Activated CD4-positive, alpha-beta T cell treated with anti-CD3 and anti-CD28 coated beads, Interleukin-2, amount 50 U/mL, for 16 hours (primary cell): ENCODE results near the gene POU2F1.
A peak's percentile ranks its signal among the peaks of the same experiment; 100 is the strongest.

Source experiments
- DNase-seq: peaks from one replicate; pipeline ENCODE4 v3.0.0-alpha.2; 2020

POU2F1 gene

DNA sequence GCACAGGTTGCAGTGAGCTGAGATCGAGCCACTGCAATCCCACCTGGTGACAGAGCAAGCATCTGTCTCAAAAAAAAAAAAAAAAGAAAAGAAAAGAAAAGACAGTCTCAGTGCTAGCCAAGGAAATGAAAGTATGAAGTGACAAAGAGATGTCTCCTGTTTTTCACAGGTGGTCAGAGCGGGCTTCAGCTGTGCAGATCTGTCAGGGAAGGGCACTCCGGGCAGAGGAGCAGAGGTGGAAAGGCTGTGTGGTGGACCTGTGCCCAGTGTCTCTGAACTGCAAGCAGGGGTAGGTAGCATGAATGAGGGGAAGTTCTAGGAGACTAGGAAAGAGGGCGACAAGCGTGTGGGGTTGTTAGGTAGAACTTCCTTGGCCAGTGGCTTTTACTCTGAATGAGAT lies 230.2 kb downstream of the POU2F1 start:
- DNase-seq: no peak

DNA sequence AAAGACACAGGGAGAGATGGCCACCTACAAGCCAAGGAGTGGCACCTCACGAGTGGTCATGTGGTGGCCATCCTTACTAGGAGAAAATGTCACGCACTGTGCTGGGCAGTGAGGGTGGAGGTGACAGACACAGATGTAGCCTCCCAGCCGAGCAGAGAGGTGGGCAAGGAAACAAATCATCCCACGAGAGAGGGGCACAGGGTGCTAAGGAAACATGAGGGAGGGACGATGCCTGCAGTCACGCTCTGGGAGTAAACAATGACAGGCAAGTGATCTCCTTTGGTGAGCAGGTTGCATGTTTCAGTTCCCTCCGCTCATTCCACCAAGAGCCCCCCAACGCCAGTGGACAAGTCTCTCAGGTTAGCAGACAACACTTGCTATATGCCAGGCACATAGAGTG lies 231.8 kb downstream of the POU2F1 start:
- DNase-seq: no peak

DNA sequence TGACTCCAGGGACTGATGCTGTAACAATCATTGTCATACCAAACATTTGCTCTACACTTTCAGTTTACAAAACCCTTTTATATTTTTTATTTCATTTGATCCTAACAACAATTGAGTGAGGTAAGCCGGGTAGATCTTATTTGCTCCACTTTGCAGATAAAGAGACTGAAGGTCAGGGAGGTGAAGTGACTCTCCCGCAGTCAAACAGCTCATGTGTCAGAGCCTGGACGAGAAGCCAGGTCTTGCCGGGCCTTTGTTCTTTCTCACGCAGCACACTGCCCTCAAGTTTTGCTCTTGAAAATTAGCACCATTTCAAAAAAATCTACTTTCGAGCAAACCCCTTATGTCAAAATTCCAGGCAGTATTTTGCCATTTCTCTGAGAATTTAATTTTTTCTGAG lies 232.4 kb downstream of the POU2F1 start:
- no peak for DNase-seq

DNA sequence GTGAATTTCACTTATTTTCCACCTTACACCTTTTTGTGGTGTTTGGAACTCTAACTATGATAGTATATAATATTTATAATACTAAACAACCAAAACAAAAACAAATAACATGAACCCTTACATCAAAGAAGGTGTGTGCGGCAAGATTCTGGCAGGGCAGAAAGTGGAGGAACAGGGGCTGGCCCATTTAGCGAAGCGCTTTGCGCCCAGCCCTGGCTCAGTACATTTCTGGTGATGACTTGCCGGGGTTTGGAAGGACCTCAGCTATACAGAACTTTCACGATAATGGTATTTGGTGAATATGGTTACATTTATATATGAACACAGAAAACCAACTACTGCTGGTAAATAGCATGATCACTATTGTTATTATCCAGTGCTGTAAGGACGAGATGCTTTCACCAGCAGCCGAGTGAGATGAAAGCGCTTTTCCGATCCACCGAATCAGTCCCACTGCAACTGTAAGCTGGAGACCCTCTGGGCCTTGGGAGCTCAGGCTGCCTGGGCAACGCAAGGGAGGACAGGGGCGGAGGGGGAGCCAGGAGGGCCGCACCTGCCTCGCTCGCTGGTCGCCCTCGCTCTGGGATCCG lies 233.7 kb downstream of the POU2F1 start:
- DNase-seq: no peak

DNA sequence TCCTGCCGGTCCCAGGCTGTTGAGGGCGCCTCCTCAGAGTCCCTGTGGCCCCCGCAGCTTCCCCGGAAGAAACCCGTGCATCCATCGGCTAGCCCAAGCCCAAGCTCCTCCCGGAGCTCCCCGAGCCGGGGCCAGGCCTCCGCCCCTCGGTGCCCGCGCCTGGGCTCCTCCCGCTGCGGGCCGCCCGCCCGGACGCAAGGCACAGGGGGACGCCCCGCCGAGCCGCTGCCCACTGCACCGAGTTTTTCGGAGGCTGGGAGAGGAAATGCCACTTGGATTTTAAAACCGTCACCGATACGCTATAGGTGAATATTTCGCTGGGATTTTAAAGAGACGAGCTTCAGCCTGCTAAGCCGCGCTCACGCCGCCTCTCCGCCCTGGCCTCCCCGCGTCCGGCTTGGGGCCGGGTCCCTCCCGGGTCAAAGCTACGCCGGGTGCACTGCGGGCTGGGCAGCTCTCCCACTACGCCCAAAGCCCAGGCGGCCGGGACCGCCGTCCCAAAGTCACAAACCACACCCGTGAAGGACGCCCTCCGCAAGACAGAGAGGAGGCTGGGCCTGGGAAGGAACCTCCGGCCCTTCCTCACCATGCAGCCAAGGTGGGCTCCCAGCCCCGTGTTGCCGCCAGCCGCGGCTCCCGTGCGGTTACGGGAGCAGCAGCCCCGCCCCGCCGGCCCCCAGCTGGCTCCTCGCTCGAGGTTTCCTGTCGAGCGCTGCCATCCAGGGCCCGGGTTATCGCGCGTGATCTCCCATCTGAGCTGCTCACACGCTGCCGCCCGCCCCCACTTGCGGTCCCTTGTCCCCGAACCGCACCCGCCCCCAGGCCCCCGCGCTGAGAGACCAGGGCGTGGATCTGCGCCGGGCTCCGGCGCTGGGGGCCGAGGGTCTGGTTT lies 234.5 kb downstream of the POU2F1 start:
- DNase-seq: peak; percentile 81

DNA sequence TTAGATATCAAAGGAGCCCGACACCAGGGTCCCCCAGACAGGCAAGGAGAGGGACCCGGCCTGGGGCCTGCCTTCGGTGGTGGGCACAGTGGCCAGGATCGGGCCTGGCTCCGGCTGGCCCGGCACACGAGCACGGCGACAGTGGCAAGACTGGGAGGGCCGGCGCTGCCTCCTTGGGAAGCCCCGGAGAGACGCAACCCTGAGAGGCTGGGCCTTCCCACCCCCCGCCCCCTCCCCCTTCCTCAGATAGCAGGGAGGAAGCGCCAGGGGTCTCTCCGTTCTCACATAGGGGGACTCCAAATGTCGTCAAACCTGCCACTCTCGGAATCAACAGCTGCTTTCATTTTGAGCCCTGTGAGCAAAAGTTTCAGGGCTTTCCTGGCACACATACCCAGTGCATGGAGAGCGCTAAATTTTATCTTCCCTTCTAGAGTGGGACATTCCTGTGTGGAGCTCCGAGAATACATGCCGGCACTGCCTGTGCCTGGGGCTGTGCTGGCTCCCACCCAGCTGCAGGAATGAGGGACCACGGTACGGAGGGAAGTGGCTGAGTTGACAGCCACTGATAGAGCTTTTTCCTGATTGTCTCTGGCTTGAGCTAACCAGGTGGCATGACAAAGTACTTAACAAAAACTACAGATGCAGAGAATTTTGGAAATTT lies 235.2 kb downstream of the POU2F1 start:
- peak; percentile 69 for DNase-seq

DNA sequence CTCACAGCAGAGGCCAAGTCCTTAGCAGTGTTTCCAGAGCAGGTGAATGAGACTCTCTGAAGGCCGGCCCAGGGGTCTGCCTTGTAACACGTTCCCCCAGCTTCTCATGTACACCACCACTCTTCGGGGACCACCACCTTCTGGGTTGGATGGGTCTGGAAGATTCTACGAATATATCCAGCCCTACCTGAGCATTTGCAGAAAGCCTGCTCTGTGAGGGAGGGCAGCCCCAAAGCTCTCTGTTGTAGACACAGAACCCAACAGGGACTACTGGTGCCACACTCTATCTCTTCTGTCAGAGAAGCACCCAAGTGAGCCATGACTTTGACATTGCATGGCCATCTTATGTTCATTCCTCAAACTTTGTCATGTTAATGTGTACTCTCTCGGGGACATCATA lies 235.8 kb downstream of the POU2F1 start:
- no peak for DNase-seq

DNA sequence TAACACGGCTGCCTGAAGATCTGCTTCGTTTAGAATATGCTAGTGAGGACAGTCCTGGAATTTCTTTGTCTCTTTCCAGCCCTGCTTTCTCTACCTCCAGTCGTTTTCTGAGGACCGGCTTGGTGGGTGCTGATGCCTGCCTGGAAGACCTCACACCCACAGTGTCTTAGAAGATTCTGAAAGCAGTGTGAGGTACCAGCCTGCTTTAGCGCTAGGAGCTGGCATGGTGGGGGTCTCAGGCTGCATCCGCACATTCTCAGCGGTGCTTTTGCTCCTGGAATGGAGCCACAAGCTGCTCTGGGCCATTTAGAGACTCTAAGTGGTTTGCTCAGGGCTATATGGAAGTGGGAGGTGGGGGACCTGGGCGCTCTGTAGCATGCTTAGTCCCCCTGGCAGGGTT lies 236.2 kb downstream of the POU2F1 start:
- DNase-seq: no peak

DNA sequence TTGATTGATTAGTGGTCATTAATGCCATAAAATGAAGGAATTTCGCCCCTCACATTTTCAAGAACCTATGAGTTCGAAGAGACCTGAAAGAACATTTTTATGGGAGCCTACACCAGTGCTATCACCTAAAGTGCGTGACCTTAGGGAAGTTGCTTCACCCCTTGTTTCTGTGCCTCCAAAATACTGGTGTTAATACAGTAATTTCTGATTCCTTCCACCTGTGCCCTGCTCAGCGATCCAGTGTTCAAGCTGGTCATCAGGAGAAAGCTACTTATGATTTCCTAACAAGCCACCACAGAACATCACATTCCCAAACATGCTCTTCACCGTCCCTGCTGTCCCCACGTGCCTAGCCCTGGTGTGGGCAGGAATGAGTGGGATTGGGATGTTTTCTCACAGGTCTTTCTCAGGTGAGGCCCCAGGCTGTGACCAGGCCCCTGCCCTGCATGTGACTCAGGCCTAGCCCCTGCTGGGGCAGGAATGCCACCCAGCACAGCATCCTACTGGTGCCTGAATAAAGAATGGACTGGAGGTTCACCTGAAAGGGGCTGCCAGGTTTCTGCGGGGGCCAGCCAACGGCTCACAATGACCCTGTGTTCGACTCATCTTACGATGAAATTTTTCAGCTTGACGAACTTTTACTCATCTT lies 237.4 kb downstream of the POU2F1 start:
- DNase-seq: no peak

DNA sequence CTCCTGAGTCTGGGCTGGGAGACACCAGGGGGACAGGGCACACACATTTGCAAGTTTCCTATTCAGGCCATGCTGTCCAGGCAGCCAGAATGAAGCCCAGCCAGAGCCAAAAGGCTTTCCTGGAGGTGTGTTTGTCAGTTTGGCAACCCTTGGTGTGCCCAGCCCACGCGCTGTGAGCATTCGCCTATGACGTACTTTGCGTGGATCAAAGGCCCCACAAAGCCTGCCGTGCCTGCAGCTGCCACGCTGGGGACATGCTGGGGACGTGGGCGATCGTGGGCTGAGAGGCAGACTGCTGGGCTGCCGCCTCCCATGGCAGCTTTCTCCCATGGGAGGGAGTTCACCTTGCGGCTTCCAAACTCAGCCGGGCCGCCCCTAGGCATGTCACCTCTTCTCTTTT lies 240.2 kb downstream of the POU2F1 start:
- no peak for DNase-seq

DNA sequence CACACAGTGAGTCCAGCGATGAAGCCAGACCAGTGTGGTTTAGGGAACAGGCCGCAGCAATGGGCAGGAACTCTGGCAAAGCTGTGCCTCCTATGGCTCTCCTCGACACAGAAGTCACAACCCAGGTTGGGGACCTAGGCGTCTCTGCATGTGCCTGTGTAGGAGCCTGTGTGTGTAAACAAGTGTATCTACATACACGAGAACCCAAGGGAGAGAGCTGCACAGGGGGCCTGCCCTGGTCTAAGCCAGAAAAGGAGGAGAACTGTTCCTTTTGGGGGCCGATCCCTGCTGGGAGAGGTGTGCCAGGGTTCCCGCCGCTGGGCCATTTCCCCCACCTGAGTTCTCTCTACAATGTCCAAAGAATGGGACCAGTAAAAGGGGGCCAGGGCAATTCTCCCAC lies 241.7 kb downstream of the POU2F1 start:
- DNase-seq: no peak

DNA sequence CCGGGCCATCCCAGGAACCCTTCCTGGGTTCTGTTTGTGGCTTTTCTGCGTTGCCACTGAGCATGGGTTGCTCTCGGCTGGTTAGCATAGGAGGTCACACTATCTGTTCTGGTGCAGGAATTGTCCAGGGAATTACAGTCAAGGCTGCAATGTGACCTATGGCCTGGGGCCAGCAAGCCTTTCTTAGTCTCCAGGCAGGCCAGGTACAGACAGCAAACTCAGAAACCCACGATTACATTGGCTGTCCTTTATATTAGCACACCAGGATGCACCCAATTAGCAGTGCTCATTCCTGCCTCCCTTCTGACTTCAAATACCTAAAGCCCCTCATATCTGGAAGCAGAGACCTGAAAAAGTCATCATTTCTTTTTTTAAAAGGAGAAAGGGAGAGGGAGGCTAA lies 242.4 kb downstream of the POU2F1 start:
- no peak for DNase-seq

DNA sequence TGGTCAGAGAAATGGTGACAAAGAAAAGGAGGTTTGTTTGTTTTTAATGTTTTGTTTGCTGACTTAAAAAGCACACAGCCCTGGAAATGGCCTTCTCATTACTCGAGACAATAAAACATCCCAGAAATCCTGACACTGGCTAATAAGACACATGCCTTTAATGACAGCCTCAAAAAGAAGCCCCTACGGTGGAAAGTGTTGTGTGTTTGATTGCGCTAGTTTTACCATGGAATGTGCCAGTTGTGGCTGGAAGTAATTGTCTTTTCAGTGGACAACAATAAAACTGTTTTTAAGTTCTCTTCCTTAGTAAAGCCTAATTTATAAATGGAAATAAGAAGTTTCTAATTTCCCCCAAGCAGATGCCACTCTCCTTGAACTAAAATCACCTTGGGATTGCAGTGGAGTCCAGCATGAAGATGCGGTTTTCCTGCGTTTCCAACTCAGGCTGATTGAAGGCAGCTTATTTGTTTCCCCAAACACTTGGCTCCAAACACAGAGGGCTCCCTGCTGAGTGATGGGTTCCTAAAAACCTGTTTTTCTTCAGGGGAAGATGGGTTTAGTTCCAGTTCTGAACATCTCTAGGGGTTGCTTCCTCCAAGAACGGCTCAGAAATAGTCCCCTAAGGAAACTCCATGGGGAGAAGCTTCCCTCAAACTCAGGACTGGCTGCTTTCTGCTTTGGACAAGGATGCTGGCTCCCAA lies 243.3 kb downstream of the POU2F1 start:
- DNase-seq: no peak

DNA sequence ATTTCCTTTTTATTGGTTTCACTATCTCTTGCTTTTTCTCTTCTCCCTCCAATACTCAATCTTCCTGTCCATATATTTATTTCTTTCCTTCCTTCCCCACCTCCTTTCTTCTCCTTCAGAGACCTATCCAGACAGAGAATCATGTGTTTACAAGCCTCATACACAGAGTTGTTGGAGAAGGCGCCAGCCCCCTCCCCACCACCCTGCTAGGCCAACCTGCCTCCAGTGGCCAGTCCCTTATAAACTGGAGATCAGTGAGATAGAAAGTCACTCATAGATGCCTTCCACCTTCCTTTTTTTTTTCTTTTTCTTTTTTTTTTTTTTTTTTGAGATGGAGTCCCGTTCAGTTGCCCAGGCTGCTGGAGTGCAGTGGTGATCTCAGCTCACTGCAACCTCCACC lies 244.3 kb downstream of the POU2F1 start:
- no peak for DNase-seq

DNA sequence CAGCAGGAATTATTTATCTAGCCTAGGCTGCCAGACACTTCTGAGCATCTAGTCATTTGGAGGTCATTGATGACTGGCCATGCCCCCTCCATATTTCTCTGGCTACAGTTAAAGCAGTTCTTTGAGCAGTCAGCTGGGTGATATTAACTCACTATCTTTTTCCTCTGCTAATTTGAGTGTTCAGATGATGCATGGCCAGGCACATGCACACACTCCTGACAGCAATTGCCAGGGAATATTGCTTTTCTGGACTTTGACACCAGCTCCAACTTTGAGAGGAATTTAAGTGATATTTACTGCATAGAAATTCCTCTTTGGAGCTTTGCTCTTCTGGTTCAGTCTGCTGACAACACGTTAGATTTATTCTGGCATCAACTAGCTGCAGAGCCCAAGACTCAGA lies 245.1 kb downstream of the POU2F1 start:
- no peak for DNase-seq

DNA sequence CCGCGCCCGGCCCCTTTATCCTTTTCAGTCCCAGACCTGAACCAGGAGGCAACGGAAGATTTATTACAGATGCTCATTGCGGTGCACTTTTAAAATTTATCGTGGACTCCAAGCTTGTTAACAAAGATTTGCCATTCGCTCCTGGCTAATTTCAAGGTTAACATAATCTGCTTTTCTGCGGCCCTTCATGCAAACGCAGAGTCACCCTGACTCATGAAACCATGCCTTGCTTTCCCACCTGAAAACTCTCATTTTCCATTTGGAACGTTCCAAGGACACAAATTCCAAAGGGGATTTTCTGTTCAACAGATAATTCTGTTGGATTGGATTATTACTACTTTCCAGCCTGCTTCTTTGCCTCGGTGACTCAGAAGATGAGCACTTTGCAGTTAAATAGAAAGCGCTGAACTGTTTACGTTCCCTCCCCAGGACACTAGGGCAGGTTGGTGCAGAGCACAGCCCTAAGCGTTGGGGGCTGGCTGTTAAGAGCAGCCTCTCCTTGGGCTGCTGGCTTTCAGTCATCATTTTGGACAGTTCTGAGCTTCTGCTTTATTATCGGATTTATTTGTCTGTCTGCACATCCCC lies 246.5 kb downstream of the POU2F1 start:
- no peak for DNase-seq

DNA sequence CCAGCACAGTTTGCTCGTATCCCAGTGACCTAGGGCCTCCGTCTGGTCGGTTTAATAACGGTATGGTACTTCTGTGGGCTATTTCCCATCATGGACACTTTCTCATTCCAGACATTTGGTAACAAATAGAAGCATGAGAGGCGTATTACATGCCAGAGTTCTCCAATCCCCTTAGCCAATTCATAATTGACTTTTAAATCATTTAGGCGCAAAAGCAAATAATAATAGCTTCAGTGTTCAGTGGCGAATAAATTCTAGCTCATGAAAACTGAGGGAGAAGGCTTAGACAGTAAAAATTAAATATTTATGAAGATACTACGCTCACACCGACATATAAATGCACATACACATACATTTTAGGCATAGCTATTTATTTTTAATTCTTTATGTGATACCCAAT lies 247.1 kb downstream of the POU2F1 start:
- DNase-seq: no peak

DNA sequence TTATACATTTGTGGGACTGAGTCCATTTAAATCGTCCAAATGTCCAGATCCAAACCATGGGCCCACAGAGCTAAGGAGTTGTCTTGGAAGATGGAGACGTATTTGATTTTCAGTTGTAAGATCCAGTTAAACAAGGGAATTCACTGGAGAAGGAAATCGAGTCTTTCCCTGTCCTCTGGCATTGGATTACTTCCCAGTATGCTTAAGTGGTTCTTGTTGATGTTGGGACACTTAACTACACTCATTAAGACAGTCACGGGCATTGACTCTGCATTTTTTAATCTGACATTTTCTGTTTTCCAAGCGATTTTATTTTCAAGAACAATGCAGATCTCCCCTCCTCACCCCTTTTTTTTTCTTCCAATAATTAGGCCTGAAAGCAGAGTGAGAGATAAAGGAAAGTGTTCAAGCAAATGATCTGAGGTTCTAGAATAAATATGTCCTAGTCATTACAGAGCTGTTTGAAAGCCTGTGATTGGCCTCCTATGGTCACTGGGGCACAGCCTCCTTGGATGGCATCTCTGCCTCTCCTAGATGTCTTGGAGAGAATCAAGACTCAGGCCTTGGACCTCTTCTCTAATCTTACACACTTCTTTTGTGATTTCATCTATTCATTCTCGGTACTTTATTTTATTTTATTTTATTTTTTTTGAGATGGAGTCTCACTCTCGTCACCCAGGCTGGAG lies 248.7 kb downstream of the POU2F1 start:
- DNase-seq: no peak

DNA sequence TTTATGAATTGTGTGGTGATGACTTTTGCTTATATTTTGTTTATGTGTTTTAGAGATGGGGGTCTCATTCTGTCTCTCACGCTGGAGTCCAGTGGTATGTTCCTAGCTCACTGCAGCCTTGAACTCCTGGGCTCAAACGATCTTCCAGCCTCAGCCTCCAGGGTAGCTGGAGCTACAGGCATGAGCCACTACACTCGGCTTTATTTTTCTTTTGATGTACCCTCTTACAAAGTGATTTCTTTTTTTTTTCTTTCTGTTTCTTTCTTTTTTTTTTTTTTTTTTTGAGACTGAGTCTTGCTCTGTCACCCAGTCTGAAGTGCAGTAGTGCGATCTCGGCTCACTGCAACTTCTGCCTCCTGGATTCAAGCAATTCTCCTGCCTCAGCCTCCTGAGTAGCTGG lies 250.9 kb downstream of the POU2F1 start:
- no peak for DNase-seq

DNA sequence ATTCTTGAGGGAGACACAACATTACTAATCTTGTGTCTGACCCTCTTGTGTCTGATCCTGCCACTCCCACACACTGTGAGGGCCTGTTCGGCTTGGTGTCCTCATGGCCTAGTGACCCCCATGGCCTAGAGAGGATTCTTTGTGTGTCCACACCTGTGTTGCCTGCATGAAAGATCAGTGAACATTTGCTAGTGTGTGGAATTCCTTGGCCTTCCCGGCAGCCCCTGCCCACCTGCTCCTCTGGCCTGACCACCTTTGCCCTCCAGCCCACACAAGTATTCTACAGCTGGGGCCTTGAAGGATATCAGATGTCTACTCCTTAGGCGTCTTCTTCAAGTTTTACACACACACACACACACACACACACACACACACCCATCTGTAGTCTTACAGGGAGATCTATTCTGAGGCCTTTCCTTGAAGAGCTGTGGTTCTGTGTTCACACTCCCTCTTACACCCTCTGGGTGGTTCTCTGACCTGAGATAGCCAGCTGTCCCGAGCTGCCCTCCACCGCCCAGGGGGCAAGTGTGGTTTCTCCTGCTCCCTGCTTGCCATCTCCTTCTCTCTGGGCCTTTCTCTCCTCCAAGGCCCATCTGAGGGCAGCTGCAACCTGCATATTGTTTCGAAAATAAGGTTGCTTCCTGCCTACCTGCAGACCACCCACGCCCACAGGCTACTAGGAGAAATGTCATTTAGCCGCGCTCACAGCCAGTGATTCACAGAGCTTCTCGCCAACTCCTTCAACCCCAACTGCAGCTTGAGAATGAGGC lies 252.3 kb downstream of the POU2F1 start:
- DNase-seq: no peak

DNA sequence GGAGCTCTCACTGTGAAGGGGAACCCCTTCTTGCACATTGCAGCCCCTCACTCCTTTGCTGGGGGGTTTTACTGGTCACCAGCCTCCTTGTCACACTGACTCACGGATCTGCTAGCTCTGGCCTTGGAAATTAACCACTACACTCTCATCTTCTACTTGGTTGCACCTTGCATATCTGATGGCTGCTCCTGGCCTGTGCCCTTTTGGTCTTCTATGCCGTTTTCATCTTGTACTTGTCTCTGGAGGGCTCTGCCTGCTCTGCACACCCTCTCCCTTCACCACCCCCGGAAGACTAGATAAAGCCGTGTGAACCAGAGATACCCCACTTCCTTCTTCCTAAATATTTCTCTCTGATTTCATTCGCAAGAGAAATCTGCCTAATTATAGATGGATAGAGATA lies 253.1 kb downstream of the POU2F1 start:
- DNase-seq: no peak
